ENCODE results near the gene COPA.

The COPA gene

GRCh38 chr1:160362168-160362957, 19.3 kb upstream of the COPA start:
- DNase-seq: no peak

- no peak for DNase-seq
Observed at GRCh38 chr1:160361814-160362167, 18.7 kb upstream of the COPA start.

GRCh38 chr1:160361199-160361598, 18.1 kb upstream of the COPA start:
- DNase-seq: no peak

GRCh38 chr1:160360227-160360695, 17.2 kb upstream of the COPA start:
- no peak for DNase-seq

GRCh38 chr1:160359559-160360226, 16.6 kb upstream of the COPA start:
- no peak for DNase-seq

- DNase-seq: no peak
Observed at GRCh38 chr1:160358073-160358472, 15.0 kb upstream of the COPA start.

GRCh38 chr1:160357286-160358002, 14.4 kb upstream of the COPA start:
- no peak for DNase-seq

GRCh38 chr1:160354388-160354985, 11.4 kb upstream of the COPA start:
- DNase-seq: no peak

GRCh38 chr1:160353223-160353622, 10.2 kb upstream of the COPA start:
- no peak for DNase-seq

- no peak for DNase-seq
Observed at GRCh38 chr1:160352555-160352954, 9.5 kb upstream of the COPA start.

- no peak for DNase-seq
Observed at GRCh38 chr1:160351629-160352028, 8.6 kb upstream of the COPA start.

- no peak for DNase-seq
Observed at GRCh38 chr1:160346958-160347357, 3.9 kb upstream of the COPA start.

GRCh38 chr1:160346463-160346862, 3.4 kb upstream of the COPA start:
- DNase-seq: no peak

- DNase-seq: no peak
Observed at GRCh38 chr1:160344936-160345335, 1.9 kb upstream of the COPA start.

GRCh38 chr1:160344241-160344640, 1.2 kb upstream of the COPA start:
- DNase-seq: no peak

- no peak for DNase-seq
Observed at GRCh38 chr1:160342526-160342925, 524 bp downstream of the COPA start.

GRCh38 chr1:160340866-160341265, 2.2 kb downstream of the COPA start:
- DNase-seq: no peak

- no peak for DNase-seq
Observed at GRCh38 chr1:160340146-160340545, 2.9 kb downstream of the COPA start.

GRCh38 chr1:160338580-160338979, 4.5 kb downstream of the COPA start:
- no peak for DNase-seq

- DNase-seq: no peak
Observed at GRCh38 chr1:160332516-160332915, 10.5 kb downstream of the COPA start.

GRCh38 chr1:160330119-160330518, 12.9 kb downstream of the COPA start:
- DNase-seq: no peak

GRCh38 chr1:160328184-160328583, 14.9 kb downstream of the COPA start:
- no peak for DNase-seq

- no peak for DNase-seq
Observed at GRCh38 chr1:160326418-160326817, 16.6 kb downstream of the COPA start.

Data from effector CD8-positive, alpha-beta T cell (primary cell).